DMS 273 treated with DMSO at 0.1 percent for 48 hours (cell line): ENCODE data around the gene CD300C.
"Not testable (repeated sequence)": the region's sequence is repeated elsewhere in the genome, so short reads cannot be mapped to it uniquely, and the experiment has no call there.

ENCODE experiments used
- DNase-seq: peaks from one replicate; lab custom pipeline; 2025; lab: John Stamatoyannopoulos, UW

Gene CD300C

DNA sequence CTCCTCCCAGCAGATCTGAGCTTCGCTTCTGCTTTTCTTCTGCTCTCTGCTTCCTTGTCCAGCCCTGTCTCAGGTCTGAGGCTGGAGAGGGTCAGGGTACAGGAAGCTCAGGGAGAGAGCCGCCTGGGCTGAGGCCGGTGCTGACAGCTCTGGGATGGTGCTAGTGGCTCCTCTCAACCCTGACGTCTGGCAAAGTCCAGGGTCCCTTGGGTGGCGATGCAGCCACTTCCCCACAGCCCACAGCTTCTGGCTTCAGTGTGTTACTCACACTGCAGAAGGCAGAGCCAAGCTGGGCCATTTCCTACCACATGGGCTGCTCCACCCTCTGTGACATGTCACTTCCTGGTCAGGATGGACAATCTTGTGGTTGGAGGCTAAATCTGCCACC is at the start of gene CD300C:
Gene CD300C (minus strand): TSS at position 273 of the 388 bp plus-strand sequence. CDS start 333 bp downstream, outside the sequence.
- no peak for DNase-seq

DNA sequence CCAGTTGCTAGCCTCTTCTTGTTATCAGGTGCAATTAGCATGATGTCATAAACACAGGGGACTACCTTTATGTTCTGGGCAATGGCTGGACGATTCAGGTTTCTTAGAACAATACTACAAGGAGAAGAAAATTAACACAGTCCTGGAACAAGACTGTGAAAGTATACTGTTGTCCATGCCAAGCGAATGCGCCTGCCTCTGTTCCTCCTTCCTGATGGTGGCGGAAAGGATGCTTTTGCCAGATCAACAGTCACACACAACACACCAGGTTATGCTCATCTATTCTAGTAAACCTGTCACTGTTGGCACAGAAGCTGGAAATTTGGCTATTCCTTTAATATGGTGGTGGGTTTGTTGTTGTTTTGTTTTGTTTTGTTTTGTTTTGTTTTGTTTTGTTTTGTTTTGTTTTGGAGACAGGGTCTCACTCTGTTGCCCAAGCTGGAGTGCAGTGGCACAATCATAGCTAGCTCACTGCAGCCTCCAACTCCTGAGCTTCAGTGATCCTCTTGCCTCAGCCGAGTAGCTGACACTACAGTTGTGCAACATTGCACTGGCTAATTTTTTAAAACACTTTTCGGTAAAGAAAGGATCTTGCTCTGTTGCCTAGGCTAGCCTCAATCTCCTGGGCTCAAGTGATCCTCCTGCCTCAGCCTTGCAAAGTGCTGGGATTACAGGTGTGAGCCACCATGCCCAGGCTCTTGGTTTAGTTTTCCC is 49.3 kb upstream of the CD300C start:
- no peak for DNase-seq

DNA sequence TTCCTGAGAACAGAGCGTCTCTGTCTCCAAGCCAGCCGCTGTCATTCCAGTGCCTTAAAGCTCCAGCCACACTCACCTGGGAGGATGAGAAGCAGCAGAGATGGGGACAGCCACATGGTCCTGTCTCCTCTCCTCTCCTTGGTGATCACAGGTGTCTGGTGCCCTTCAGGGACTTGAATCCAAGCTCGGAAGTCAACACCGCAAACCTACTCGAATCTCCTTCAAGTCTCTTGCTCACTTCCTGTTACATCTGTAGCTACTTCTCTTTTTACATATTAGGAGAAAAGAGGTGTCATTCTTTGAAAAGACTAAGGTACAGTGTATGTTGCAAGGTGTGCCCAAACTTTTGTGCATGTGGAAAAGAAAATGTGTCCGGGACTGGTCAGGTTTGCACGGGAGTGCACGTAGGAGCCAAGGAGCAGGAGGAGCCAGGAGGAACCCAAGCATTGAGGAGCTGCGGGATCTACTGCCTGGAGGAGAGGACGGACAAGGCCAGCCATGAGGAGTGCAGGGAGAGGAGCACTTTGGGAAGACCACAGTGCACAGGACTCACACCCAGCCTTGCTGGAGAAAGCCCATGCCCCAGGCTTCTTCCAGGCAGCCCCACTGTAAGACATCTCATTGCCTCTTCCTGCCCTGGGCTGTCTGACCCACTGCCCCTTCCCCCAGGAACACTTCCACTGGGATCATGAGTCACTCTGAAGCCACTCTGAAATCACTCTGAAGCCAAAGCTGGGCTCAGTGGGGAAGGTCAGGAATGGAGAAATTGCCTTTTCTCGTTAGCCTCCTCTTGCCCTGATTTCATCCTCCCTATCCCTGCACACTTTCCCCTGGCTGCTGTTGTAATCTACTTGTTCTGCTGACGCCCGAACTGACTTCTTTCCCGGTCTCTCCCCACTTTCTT is 46.4 kb upstream of the CD300C start, which contains the start of gene CD300LD:
Gene CD300LD (minus strand): TSS at position 197 of the 904 bp plus-strand sequence. CDS start 81 bp downstream, at position 116.
- no peak for DNase-seq

DNA sequence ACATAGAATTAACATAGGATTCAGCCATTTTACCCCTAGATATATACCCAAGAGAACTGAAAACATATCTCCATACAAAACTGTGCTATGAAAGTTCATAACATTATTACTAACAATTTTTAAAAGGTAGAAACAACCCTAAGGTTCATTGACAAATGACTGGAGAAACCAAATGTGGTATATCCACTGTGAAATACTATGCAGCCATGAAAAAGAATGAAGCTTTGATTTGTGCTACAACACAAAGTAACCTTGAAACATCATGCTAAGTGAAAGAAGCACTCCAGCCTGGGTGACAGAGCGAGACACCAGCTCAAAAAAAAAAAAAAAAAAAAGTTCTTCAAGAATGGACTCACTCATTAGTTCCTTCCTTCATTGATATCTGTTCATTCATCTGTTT is 45.6 kb upstream of the CD300C start:
- no peak for DNase-seq

DNA sequence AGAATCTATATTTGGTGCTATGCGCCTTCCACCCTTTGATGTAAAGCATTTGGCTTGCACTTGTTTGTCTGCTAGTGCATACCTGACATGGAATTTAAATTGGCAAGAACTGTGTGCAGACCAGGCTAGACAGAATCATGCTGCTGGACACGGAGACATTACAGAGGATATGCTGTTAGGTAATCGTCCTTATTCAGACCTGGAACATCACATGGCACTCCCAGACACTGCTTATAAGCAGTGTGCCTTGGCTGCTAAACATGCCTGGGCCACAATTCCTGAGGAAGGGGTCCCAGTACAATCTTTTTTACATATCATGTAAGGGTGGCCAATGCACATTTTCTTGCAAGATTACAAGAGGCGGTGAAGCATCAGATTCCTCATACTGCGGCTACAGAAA is 39.8 kb upstream of the CD300C start:
- no peak for DNase-seq

DNA sequence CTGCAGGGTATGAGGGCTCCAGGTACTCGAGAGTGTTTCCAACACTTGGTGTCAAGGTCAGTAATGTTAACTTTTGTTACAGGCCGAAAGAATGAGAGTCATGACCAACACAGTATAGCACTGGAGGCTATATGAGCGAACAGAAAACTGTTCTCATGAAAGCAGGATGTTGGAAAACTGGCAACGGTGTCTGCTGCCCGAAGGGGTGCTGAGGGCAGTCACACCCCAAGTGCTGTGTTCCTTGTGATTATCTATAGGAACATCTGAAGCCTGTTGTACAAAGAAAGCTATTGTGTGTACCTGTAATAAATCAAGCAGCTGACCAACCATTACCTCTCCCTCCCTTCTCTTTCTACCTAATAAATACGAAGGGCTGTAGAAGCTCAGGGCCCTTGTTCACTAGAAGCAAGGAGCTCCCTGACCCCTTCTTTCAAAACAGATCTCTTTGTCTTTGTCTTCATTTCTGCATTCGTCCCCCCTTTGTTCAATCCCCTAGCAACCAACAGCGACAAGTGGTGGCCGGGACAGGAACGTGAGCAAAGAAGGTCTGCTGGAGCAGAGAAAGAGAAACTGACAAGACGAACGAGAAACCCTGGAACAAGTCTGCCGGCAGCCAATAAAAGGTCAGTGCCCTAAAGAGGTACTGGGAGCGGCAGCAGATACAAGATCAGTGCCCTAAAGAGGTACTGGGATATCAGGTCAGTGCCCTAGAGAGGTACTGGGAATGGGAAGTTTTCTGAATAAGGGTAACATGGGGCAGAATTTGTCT is 38.6 kb upstream of the CD300C start:
- DNase-seq, result no peak

DNA sequence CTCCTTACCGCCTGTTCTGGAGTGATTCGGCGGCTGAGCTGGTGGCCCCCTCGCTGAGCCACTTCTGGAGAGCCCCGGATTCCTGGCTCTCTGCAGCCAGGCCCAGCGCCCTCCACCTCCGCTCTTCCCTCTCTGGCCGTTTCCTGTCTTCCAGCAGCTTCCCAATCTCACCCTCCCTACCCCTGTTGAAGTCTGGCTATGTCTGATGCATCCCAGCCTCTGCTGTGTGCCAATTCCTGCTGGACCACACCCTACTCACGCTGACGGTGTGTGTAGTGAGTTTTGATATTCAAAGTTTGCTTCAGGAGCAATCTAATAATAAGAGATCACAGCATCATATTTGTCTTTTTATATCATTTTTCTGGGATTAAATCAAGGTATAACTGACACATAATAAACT is 36.7 kb upstream of the CD300C start:
- no peak for DNase-seq

DNA sequence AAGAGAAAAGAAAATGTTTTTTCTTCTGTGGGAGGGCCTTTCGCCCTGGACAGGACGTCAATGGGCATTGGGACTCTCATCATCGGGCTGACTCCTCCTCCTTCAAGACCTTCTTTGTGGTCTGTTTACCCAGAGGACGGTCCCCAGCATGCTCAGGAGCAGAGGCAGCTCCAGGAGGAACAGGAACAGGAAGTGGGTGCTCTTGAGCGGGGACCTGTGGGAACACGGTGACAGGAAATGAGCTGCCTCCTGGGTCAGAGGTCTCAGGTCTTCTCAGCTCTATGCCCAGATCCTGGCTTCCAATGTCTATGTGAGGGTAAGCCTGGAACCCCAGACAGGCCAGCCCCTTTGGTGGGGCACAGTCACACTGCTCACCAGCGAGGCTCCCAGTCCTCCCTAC is 34.0 kb upstream of the CD300C start:
- DNase-seq, result no peak

DNA sequence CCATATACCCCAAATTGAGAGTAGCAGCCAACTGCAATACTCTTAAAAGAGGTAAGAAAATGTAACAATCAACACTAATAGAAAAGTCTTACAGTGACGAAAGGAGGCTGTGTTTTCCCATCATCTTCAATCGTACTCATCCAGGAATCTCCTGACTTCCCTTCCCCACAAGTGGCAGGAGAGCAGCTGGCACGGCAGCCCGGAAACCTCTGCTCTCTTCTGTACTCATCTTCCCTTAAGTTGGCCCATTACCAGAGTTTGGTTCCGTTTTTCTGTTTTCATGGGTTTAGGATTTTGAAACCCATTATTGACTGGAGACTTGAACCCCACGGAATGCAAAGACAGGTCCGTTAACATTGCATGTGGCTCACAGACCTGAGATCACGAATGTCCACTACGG is 33.1 kb upstream of the CD300C start:
- no peak for DNase-seq

DNA sequence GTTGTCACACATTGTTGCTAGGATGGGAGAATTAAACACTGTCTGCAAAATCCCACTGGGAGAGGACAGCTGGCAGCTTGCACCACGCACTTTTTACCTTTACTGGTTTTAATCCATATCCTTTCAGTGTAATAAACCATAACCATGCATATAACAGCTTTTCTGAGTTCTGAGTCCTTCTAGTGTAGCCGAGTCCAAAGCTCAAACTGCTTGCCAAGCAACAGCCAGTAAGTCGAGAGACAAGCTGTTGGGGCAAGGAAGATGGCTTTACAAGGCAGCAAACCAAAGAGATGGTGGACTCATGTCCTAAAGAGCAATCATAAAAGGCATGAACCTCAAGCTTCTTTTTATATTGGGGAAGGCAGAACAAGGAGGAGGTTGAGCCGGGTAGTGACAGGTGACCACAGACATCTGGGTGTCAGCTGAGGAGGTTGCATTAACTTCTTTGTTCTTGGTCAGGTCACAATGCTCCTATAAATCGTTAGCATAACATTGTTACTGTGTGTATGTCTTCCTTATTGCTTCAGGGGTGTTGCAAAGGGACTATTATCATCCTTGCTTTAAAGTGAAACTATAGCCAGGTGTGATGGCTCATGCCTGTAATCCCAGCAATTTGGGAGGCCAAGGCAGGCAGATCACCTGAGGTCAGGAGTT is 28.7 kb upstream of the CD300C start:
- no peak for DNase-seq

DNA sequence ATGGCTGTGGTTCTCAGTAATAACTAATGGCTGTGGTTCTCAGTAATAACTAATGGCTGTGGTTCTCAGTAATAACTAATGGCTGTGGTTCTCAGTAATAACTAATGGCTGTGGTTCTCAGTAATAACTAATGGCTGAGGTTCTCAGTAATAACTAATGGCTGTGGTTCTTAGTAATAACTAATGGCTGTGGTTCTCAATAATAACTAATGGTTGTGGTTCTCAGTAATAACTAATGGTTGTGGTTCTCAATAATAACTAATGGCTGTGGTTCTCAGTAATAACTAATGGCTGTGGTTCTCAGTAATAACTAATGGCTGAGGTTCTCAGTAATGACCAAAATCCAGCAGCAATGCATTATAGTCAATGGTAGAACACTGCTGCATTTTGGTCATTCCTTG is 27.7 kb upstream of the CD300C start:
- not testable (repeated sequence) for DNase-seq

DNA sequence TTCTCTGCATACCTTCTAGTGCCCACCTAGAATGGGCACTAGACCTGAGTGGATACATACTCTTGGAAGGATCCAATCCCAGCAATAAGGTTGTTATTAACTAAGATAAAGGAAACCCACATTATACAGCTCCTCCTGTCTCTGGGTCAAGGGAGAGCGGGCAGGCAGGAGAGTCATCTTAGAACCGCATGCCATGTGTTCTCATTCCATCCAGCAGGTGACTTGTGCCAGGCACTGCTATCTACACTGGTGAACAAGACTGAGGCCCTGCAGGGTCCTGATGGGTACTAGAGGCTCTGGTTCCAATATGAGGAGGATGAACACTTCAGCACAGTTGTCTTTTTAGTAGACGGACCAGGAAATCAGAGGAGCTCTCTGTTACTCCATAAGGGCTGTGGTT is 27.3 kb upstream of the CD300C start:
- DNase-seq, result no peak

DNA sequence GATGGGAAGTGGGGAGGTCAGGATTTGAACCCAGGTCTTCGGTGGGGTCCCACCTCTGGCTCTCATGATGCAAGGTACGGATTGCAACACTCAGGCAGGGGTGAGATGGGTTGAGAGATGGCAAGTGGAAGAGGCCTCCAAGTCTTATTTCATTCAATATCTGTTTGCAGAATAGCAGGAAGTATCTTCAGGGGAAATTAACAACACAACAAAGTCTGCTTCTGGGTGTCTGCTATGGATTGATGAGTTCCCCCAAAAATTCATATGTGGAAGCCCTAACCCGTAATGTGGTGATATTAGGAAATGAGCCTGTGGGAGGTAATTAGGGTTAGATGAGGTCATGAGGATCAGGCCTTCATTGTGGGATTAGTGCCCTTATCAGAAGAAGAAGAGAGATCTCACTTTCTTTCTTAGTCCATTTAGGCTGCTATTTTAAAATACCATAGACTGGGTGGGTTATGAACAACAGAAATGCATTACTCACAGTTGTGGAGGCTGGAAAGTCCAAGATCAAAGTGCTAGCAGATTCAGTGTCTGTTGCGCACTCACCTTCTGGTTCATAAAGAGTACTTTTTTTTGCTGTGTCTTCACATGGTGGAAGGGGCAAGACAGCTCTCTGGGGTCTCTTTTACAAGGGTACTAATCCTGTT is 25.8 kb upstream of the CD300C start:
- no peak for DNase-seq

DNA sequence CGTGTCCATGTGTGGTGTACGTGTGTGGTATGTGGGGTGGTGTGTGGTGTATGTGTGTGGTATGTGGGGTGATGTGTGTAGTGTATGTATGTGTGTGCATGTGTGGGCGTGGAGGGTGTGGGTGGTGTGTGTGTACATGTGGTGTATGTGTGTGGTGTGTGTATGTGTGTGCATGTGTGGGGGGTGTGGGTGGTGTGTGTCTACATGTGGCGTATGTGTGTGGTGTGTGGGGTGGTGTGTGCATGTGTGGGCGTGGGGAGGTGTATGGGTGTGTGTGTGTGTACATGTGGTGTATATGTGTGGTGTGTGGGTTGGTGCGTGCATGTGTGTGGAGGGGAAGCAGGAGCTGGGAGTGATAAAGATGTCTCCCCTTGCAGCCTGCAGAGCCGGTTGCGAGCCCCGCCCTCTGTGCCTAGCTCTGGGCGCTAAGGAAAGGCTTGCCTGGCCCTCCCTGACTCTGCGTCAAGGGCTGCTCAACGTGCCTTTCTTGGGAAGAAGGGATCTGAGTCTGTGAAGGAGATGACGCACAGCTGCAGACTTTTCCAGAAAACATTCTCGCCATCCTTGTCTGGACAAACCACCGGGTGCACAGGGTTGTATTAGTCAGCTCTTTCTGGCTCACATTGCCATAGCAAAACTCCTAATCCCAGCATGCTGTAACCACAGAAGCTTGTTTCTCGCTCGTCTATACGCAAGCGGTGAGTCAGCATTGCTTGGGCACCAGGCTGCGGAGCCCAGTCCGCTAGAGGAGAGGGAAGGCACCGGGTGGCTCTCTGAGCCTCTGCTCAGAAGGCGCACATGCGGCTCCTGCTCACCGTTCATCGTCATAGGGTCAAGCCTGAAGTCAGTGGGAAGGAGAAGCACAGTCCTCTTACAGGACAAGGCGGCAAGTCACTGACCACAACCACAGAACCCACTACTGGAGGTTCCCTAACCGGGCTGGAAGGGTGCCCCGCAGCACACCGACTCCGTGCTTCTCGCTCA is 23.4 kb upstream of the CD300C start:
- DNase-seq, result no peak

DNA sequence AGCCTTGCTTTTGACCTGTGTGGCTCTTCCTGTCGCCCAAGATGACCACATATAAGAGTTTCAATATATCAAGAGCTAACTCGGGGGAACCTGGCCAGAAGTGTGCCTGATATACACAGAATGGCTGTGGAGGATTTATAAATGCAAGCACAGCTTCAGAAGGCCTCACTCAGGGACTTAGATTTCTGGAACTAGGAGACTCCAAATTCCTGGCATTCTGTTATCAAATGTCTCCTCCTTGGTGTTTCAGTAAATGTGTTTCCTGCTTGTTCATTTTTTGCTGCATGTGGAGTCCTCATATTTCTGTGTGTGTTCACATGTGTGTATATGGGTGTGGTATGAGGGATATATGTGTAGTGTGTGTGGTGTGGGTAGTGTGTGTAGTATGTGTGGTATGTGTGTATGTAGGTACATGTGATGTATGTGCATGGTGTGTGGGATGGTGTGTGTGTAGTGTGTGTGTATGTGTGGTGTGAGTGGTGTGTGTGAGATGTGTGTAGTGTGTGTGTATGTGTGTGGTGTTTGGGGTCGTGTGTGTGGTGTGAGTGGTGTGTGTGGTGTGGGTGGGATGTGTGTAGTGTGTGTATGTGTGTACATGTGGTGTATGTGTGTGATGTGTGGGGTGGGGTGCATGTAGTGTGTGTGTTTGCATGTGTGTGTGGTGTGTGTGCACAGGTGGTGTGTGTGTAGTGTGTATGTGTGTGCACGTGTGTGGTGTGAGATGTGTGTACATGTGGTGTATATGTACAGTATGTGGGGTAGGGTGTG is 22.4 kb upstream of the CD300C start:
- DNase-seq, result no peak

DNA sequence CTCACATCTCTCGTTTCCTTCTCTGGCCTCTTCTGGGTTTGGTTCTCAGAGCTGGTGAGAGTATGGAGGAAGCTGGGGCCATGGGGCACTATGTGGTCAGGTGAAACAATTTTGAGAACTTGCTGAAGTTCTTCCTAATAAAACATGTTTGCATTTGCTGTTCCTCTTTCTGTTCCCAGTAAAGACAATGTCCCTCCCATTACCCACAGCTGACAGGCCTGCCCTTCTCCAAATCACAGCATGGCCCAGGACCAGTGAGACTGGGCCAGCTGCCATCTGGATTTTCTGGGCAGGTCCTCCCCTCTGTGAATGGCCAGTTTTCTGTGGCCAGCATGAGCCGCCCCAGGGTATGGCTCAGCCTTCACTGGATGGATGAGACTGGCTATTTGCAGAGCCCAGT is 21.5 kb upstream of the CD300C start, which contains the start of gene CD300H:
Gene CD300H (minus strand): TSS at position 113 of the 400 bp plus-strand sequence.
- no peak for DNase-seq

DNA sequence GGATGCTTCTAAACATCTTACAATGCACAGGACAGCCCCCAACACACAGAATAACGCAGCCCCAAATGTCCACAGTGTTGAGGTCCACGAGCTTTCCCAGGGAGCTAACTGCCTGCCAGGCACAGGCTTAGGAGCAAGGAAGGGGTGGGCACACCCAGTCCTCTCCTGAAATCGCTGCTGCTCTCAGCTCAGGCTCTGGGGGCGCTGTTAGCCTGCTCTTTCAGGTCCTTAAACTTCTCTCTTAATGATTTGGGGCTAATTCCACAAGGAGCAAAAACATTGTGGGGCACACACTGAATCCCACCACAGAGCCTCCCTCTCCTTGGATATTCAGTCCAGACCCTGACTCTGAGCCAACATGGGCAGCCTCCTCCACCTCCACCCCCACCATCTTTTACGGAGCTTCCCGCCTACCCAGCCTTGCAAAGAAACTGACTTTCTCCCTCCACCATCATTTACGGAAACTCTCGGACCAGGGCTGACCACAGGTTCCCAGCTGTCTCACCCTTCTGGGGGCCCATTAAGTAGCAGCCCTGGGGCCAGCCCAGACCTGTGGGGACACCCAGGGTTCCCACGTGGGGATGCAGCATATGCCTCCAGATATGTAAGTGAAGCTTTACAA is 20.3 kb upstream of the CD300C start:
- no peak for DNase-seq

DNA sequence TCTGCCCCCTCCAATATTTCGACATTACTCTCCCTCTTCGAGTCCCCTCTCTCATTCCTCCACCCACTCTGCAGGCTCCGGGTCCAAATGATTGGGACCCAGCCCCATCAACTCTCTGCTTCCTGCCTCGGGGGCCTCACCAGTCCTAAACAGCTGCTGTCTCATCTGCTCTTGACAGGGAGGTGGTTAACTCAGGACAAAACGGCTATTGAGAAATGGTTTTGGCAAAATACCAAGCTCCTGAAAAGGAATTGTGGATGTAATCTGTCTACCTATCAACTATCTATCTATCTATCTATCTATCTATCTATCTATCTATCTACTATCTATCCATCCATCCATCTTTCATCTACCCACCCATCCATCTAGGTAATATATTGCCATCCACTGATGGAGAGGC is 19.2 kb upstream of the CD300C start:
- no peak for DNase-seq

DNA sequence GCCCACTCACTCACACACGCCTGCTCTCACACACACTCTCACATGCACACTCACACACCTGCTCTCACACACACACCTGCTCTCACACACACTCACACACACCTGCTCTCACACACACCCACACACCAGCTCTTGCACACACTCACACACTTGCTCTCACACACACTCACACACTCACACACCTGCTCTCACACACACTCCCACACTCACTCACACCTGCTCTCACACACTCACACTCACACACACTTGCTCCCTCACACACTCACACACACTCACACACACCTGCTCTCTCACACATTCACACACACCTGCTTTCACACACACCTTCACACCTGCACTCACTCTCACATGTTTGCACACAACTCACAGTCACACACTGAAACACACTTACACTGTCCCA is 17.4 kb upstream of the CD300C start:
- no peak for DNase-seq
